H4 (cell line): Measurements from ENCODE around the gene RARRES2. TPM values are rescaled to one million over a fixed set of nuclear protein-coding genes. Genes with fewer than 3 reads are reported as not detected.
"Not testable (repeated sequence)": the region's sequence is repeated elsewhere in the genome, so short reads cannot be mapped to it uniquely, and the experiment has no call there.

Experiments
- DNase-seq: peaks from one replicate; pipeline ENCODE4 v3.0.0-alpha.2; 2015; ENCODE audit warnings: low spot score
- total RNA-seq: library from RNA; depleted of rRNA; stranded (reverse); fragments of >200 nt; shearing (Covaris generic); gene quantifications from 2 replicates; pipeline ENCODE4 v1.2.3, GENCODE V29; 2014; rRNA removed

RARRES2 gene
- total RNA-seq, 1 experiment from 2014 or later: not detected

- DNase-seq: not testable (repeated sequence)
Measured at GRCh38 chr7:150288816-150289215, 52.6 kb downstream of the RARRES2 start.

Other genes starting within 250 kb of the RARRES2 start
- gene LRRC61, start 18.3 kb downstream of the RARRES2 start, total RNA-seq: not detected in 2 replicates
- gene ACTR3C, start 18.1 kb downstream of the RARRES2 start, total RNA-seq: 0.23 TPM in 1 of 2 replicates, not detected in the other
- 40.4 and 48.3 TPM in 2 replicates for gene REPIN1, start 27.2 kb upstream of the RARRES2 start, total RNA-seq
- 0.56 and 0.90 TPM in 2 replicates for gene ZNF775, start 37.7 kb upstream of the RARRES2 start, total RNA-seq
- gene GIMAP8, start 109.0 kb upstream of the RARRES2 start, total RNA-seq: not detected in 2 replicates
- not detected in 2 replicates for gene GIMAP7, start 173.2 kb upstream of the RARRES2 start, total RNA-seq
- 0.12 TPM in 1 of 2 replicates, not detected in the other for gene GIMAP4, start 225.8 kb upstream of the RARRES2 start, total RNA-seq